ENCODE results near the gene NR3C2. TPM values are rescaled to one million over a fixed set of nuclear protein-coding genes. Genes with fewer than 3 reads are reported as not detected.
"Not testable (repeated sequence)": the region's sequence is repeated elsewhere in the genome, so short reads cannot be mapped to it uniquely, and the experiment has no call there.

The NR3C2 gene
- polyA plus RNA-seq, 6 donors from 2014 or later: 2.4 to 6.4 (median 3.9) TPM

DNA sequence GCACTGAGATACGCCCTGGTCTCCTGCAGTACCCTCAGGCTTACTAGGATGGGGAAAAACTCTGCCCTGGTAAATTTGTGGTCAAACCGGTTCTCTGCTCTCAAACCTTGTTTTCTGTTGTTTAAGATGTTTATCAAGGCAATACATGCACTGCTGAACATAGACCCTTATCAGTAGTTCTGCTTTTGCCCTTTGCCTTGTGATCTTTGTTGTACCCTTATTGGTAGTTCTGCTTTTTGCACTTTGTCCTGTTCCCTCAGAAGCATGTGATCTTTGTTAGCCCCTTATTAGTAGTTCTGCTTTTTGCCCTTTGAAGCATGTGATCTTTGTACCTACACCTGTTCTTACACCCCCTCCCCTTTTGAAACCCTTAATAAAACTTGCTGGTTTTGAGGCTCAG, 319.1 kb downstream of the NR3C2 start:
- Mint-ChIP-seq H3K27ac (peak overlapping the region in 1 of 6 donors; percentile 54), H3K36me3 (peaks cover 54 to 62% of the 10 kb centered on the region in 2 donors), H3K4me3 (peak overlapping the region in 1 of 8 donors; percentile 54), H3K9me3 (peaks cover 14 to 63% (median 32%) of the 10 kb centered on the region in 7 donors)
- not testable (repeated sequence) for ATAC-seq (ENCODE audit: low read depth in 2 of 2); H3K4me1 Mint-ChIP-seq; H3K27me3 Mint-ChIP-seq; DNase-seq

GRCh38 chr4:148120216-148120615, 322.0 kb downstream of the NR3C2 start:
- Mint-ChIP-seq H3K27ac (no peak overlapping the region), H3K4me1 (peaks cover 0 to 6% (median 4%) of the 10 kb centered on the region in 3 donors), H3K9me3 (peaks cover 11 to 43% (median 26%) of the 10 kb centered on the region in 7 donors), H3K27me3 (no peaks in the 10 kb centered on the region), H3K36me3 (peaks cover 57 to 63% of the 10 kb centered on the region in 2 donors), H3K4me3 (no peak overlapping the region)
- DNase-seq: no peak
- no peak for ATAC-seq (ENCODE audit: low read depth in 2 of 2)

GRCh38 chr4:148118633-148119032, 323.6 kb downstream of the NR3C2 start:
- no peak for ATAC-seq (ENCODE audit: low read depth in 2 of 2)
- Mint-ChIP-seq H3K36me3 (peaks cover 58 to 62% of the 10 kb centered on the region in 2 donors), H3K27ac (peak overlapping the region in 1 of 6 donors; percentile 68), H3K4me3 (peak overlapping the region in 1 of 8 donors; percentile 25), H3K27me3 (no peaks in the 10 kb centered on the region), H3K9me3 (peaks cover 6 to 27% (median 13%) of the 10 kb centered on the region in 7 donors), H3K4me1 (peaks cover 0 to 6% (median 4%) of the 10 kb centered on the region in 3 donors)
- DNase-seq: no peak

DNA sequence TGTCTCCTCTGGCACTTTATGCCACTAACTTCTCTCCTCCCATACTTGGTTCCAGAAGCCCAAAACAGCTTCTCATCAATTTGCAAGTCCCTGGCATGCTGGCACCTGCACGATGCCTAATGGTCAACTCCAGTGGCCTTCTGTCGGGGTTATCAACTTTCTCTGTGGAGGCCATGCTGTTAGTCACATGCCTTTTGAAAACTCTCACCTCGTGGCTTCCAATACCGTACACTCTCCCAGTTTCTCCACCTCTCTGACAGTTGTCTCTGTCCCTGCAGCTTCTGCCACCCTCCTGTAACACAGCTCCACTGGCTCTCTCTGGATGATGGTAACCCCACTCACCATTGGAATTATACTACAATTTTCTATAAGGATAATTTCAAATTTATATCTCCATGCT, 324.0 kb downstream of the NR3C2 start:
- no peak for ATAC-seq (ENCODE audit: low read depth in 2 of 2)
- H3K27ac Mint-ChIP-seq: no peak overlapping the region
- H3K4me1 Mint-ChIP-seq: peaks cover 0 to 6% (median 0%) of the 10 kb centered on the region in 3 donors
- H3K4me3 Mint-ChIP-seq: no peak overlapping the region
- H3K9me3 Mint-ChIP-seq: peaks cover 2 to 23% (median 8%) of the 10 kb centered on the region in 7 donors
- no peak for DNase-seq
- H3K27me3 Mint-ChIP-seq: no peaks in the 10 kb centered on the region
- peaks cover 58% of the 10 kb centered on the region in 2 donors for H3K36me3 Mint-ChIP-seq

- Mint-ChIP-seq H3K4me1 (peaks cover 0 to 6% (median 0%) of the 10 kb centered on the region in 3 donors), H3K36me3 (peaks cover 46 to 59% of the 10 kb centered on the region in 2 donors), H3K9me3 (peaks cover 0 to 11% (median under 1%) of the 10 kb centered on the region in 7 donors), H3K27me3 (no peaks in the 10 kb centered on the region), H3K27ac (no peak overlapping the region), H3K4me3 (no peak overlapping the region)
- no peak for ATAC-seq (ENCODE audit: low read depth in 2 of 2)
- no peak for DNase-seq
Observed at GRCh38 chr4:148116969-148117368, 325.2 kb downstream of the NR3C2 start.

DNA sequence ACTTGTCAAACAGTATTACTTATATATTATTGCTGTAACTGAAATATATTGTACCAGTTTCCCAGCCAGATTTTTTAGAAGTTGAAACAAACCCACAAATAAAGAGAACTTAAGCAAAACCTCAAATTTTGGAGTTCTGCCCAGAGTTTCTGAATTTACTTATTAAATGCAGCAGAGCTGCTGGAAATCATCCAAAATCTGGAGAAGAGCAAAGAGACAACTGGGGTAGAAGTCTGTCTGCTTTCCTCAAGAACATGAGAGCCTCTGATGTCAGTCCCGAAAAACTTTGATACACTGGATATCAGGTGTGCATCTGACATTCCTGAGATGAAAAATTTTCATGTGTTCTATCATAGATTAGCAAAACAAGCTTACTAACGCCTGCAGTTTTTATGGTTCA, 325.9 kb downstream of the NR3C2 start:
- Mint-ChIP-seq H3K9me3 (peaks cover 0 to 4% (median 0%) of the 10 kb centered on the region in 7 donors), H3K4me1 (peaks cover 0 to 6% (median 0%) of the 10 kb centered on the region in 3 donors), H3K27ac (no peak overlapping the region), H3K4me3 (no peak overlapping the region), H3K27me3 (no peaks in the 10 kb centered on the region), H3K36me3 (peaks cover 47 to 58% of the 10 kb centered on the region in 2 donors)
- DNase-seq: no peak
- ATAC-seq (ENCODE audit: low read depth in 2 of 2): no peak

DNA sequence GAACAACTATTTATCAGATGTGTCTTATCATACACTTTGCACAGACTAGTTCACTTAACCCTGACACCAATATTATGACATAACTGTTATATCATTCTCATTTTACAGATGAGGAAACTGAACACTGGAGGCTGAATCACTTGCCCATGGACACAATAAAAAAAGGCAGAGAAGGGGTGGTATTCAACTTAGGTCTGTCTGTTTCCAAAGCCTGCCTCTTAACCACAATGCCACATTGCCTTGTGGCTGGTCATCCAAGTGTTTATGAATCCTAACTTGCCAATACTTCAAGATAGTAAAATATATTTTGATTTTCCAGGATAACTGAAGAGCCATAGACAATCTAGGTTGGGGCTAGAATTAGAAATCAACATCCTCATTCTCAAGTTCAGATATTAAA, 327.8 kb downstream of the NR3C2 start:
- H3K4me3 Mint-ChIP-seq: no peak overlapping the region
- H3K4me1 Mint-ChIP-seq: peaks cover 0 to 6% (median 0%) of the 10 kb centered on the region in 3 donors
- DNase-seq (no peak), ATAC-seq (ENCODE audit: low read depth in 2 of 2) (no peak)
- H3K9me3 Mint-ChIP-seq: no peaks in the 10 kb centered on the region
- H3K27me3 Mint-ChIP-seq: no peaks in the 10 kb centered on the region
- H3K36me3 Mint-ChIP-seq: peaks cover 50 to 59% of the 10 kb centered on the region in 2 donors
- H3K27ac Mint-ChIP-seq: no peak overlapping the region

- H3K27ac Mint-ChIP-seq: no peak overlapping the region
- no peak overlapping the region for H3K4me3 Mint-ChIP-seq
- H3K9me3 Mint-ChIP-seq: peaks cover 0 to 3% (median 0%) of the 10 kb centered on the region in 7 donors
- peaks cover 0 to 2% (median 0%) of the 10 kb centered on the region in 3 donors for H3K4me1 Mint-ChIP-seq
- H3K36me3 Mint-ChIP-seq: peaks cover 44 to 57% of the 10 kb centered on the region in 2 donors
- DNase-seq: no peak
- H3K27me3 Mint-ChIP-seq: no peaks in the 10 kb centered on the region
- no peak for ATAC-seq (ENCODE audit: low read depth in 2 of 2)
Observed at GRCh38 chr4:148112231-148112982, 329.8 kb downstream of the NR3C2 start.

GRCh38 chr4:148110169-148110568, 332.0 kb downstream of the NR3C2 start:
- H3K36me3 Mint-ChIP-seq: peaks cover 41 to 61% of the 10 kb centered on the region in 2 donors
- DNase-seq: no peak
- H3K27me3 Mint-ChIP-seq: no peaks in the 10 kb centered on the region
- no peak overlapping the region for H3K27ac Mint-ChIP-seq
- H3K9me3 Mint-ChIP-seq: peaks cover 0 to 12% (median 2%) of the 10 kb centered on the region in 7 donors
- H3K4me3 Mint-ChIP-seq: no peak overlapping the region
- peaks cover 0 to 4% (median 0%) of the 10 kb centered on the region in 3 donors for H3K4me1 Mint-ChIP-seq
- ATAC-seq (ENCODE audit: low read depth in 2 of 2): no peak

DNA sequence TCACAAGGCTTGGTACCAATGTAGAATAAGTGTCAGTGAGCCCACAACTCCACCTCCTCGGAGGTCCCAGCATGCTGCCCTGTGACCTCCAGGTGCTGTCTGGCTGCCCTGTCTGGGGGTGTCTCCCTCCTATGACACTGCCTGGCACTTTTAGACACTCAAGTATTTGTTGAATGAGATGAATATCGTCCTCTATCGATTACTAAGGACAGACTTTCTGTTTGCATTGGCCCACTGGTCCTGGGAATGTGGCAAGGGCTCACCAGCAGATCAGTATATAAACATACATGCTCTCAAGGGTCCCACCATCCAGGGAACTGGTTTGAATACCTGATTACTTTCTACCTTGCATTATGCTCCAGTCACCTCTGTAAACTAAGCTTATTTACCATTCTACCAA, 333.0 kb downstream of the NR3C2 start:
- peaks cover 36 to 59% of the 10 kb centered on the region in 2 donors for H3K36me3 Mint-ChIP-seq

DNA sequence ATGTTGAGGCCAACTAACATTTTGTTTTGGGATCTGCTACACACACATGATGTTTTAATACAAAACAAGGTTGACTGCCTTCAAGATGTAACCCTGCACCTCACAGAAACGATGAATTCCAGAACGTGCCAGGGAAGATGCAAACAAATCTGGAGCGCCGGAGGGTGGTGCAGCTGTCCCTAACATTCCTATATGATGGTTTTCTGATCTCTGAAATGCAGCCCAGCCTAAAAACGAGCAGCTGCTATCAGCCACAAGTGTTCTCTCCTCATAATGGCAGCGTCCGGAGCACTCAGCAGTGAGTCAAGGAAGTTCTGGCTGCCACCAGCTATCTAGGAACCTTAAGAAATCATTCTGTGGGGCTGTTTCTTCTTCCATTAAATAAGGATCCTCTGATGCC, 333.4 kb downstream of the NR3C2 start:
- peaks cover 0 to 12% (median 2%) of the 10 kb centered on the region in 7 donors for H3K9me3 Mint-ChIP-seq
- peaks cover 31 to 58% of the 10 kb centered on the region in 2 donors for H3K36me3 Mint-ChIP-seq
- ATAC-seq (ENCODE audit: low read depth in 2 of 2) (no peak), DNase-seq (no peak)
- peak overlapping the region in 1 of 8 donors; percentile 45 for H3K4me3 Mint-ChIP-seq
- H3K27ac Mint-ChIP-seq: no peak overlapping the region
- peaks cover 0 to 4% (median 0%) of the 10 kb centered on the region in 3 donors for H3K4me1 Mint-ChIP-seq
- H3K27me3 Mint-ChIP-seq: no peaks in the 10 kb centered on the region

More for the DNA sequence above, 333.0 kb downstream of the NR3C2 start:
- Mint-ChIP-seq H3K27me3 (no peaks in the 10 kb centered on the region), H3K27ac (peak overlapping the region in 1 of 6 donors; percentile 11), H3K4me3 (no peak overlapping the region), H3K4me1 (peaks cover 0 to 4% (median 0%) of the 10 kb centered on the region in 3 donors), H3K9me3 (peaks cover 0 to 12% (median 2%) of the 10 kb centered on the region in 7 donors)
- ATAC-seq (ENCODE audit: low read depth in 2 of 2): no peak
- no peak for DNase-seq

GRCh38 chr4:148103597-148104355, 338.4 kb downstream of the NR3C2 start:
- Mint-ChIP-seq H3K9me3 (peaks cover 0 to 12% (median 2%) of the 10 kb centered on the region in 7 donors), H3K27ac (no peak overlapping the region), H3K4me3 (no peak overlapping the region), H3K4me1 (peaks cover 0 to 6% (median 4%) of the 10 kb centered on the region in 3 donors), H3K36me3 (peaks cover 27 to 36% of the 10 kb centered on the region in 2 donors), H3K27me3 (no peaks in the 10 kb centered on the region)
- no peak for DNase-seq
- no peak for ATAC-seq (ENCODE audit: low read depth in 2 of 2)

DNA sequence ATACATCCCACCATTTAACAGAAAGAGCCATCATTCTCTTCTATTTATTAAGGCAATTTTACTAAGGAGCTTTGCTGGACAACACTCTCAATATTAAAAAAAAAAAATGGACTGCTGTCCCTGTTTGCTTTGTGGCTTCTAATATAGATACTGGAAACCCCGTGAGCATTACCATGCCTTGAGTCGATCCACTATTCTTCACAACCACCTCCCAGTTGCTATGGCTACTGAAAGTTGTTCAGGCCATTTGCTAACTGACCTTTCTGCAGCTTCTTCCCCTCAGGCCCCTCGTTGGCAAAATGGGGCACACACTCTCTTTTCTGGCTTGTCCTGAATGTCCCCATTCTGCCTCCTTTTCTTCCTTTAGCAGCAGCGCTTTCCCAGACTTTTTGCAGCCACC, 340.4 kb downstream of the NR3C2 start:
- Mint-ChIP-seq H3K27me3 (no peaks in the 10 kb centered on the region), H3K4me3 (no peak overlapping the region), H3K27ac (no peak overlapping the region), H3K4me1 (peaks cover 0 to 11% (median 0%) of the 10 kb centered on the region in 3 donors), H3K9me3 (peaks cover 0 to 4% (median 2%) of the 10 kb centered on the region in 7 donors), H3K36me3 (peaks cover 27 to 34% of the 10 kb centered on the region in 2 donors)
- ATAC-seq (ENCODE audit: low read depth in 2 of 2) (no peak), DNase-seq (no peak)
